AML-193 (cell line): ENCODE results near the gene LHPP.
"Not testable (repeated sequence)": the region's sequence is repeated elsewhere in the genome, so short reads cannot be mapped to it uniquely, and the experiment has no call there.

Experiments used
- DNase-seq, 2 experiments: peaks; one replicate each; lab custom pipeline; 2025; lab: John Stamatoyannopoulos, UW

LHPP gene

GRCh38 chr10:124574456-124575070, 112.9 kb downstream of the LHPP start:
- no peak for DNase-seq

GRCh38 chr10:124575107-124576035, 113.7 kb downstream of the LHPP start:
- no peak for DNase-seq

GRCh38 chr10:124576526-124577420, 115.2 kb downstream of the LHPP start:
- no peak for DNase-seq

GRCh38 chr10:124577651-124578050, 116.0 kb downstream of the LHPP start:
- DNase-seq = no peak

- DNase-seq = no peak
Measured at GRCh38 chr10:124578231-124579010, 116.8 kb downstream of the LHPP start.

- DNase-seq = no peak
Measured at GRCh38 chr10:124579011-124579399, 117.4 kb downstream of the LHPP start.

- DNase-seq = no peak
Measured at GRCh38 chr10:124586142-124586541, 124.5 kb downstream of the LHPP start.

GRCh38 chr10:124587811-124588211, 126.2 kb downstream of the LHPP start:
- DNase-seq = no peak

GRCh38 chr10:124588341-124588735, 126.7 kb downstream of the LHPP start:
- not testable (repeated sequence) for DNase-seq

- DNase-seq = no peak
Measured at GRCh38 chr10:124588736-124589490, 127.3 kb downstream of the LHPP start.

- DNase-seq = no peak
Measured at GRCh38 chr10:124589491-124590041, 127.9 kb downstream of the LHPP start.

GRCh38 chr10:124590216-124591122, 128.8 kb downstream of the LHPP start:
- DNase-seq = no peak

- DNase-seq = no peak
Measured at GRCh38 chr10:124591123-124591495, 129.5 kb downstream of the LHPP start.

GRCh38 chr10:124592101-124592500, 130.5 kb downstream of the LHPP start:
- DNase-seq = no peak

- DNase-seq = no peak
Measured at GRCh38 chr10:124592736-124593430, 131.3 kb downstream of the LHPP start.

GRCh38 chr10:124593431-124593985, 131.9 kb downstream of the LHPP start:
- DNase-seq = no peak

GRCh38 chr10:124594240-124594639, 132.6 kb downstream of the LHPP start:
- no peak for DNase-seq

GRCh38 chr10:124595143-124595883, 133.7 kb downstream of the LHPP start:
- no peak for DNase-seq
